Measurements from ENCODE around the gene HLTF.

DNA sequence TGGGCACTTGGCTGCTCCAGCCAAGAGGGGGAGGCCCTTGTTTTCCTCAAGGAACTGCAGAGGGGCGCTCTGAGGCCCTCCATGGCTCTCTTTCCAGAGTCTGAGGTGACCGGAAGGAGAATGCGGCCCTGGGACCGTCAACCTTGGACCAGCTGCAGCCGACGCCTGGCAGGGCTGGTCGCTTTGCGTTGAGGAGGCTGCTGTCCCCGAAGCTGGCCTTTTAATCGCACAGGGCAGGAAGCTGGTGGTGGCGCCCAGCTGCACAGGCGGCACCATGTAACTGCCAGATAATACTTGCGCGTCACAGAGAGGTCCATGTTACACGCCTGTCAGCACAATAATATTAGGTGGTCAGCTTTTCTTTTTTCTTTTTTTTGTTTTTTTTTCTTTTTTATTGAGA, 875 bp upstream of the HLTF start:
- TF ChIP-seq EZH2phosphoT487 (IDR thresholded peaks at IDR 0.05; ENCODE audit: insufficient read depth, low read depth) (no peak), EZH2 (IDR thresholded peaks at IDR 0.05; ENCODE audit: insufficient read depth, poor library complexity, severe bottlenecking) (no peak)
